ENCODE results near the gene PDS5B.

The PDS5B gene

DNA sequence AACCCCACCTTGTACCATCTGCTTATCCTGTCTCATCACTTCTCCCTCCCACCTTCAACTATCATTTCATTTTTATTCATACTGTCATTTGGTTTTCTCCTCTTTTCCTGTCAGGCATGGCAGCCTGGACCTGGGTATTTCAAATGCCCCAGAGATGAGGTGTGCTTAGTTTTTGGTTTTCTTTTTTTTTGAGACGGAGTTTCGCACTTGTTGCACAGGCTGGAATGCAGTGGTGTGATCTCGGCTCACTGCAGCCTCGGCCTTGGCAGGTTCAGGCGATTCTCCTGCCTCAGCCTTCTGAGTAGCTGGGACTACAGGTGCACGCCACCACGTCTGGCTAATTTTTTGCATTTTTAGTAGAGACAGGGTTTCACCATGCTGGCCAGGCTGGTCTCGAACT lies 5.8 kb downstream of the PDS5B start:
- DNase-seq, result no peak

DNA sequence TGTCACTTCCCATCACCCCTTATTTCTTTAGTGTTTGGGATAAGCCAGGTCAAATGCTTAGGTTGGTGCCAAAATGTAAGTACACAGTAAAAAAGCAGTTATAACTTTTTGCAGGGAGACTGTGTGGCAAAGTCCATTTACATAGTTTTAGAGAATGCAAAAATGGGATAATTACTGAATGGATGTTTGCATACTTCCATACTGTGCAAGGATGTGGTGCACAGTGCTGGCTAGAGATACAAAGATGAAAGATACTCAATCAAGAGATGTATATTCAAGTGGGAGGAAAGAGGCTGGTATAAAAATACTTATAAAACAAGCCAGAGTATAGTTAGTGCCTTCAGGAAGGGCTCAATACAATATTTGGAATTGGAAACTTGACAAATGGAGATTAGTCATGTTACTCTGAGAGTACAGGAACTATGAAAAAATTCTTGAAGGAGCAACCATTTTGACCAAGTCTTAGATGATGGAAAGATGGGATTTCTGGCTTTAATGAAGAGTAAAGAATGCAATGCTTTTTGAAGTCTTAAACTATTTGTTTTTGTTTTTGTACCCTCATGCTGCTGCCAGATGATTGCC lies 8.0 kb downstream of the PDS5B start:
- no peak for DNase-seq

DNA sequence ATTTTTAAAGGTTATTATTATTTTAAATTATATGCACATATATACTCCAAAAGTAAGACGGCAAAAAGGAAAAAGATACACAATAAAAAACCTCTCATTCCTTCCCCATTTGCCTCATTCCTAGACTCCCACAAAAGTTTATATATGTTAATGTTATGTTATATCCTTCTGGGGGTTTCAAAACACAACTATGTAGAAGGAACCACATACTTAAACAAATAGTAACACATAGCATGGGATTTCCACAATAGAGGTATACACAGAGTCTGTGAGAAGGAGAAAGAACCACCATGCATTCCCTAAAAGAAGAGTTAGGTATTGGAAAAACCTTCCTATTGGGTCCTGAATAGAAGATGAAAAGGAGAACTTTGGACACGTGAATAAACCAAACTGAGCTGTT lies 9.1 kb downstream of the PDS5B start:
- no peak for DNase-seq

DNA sequence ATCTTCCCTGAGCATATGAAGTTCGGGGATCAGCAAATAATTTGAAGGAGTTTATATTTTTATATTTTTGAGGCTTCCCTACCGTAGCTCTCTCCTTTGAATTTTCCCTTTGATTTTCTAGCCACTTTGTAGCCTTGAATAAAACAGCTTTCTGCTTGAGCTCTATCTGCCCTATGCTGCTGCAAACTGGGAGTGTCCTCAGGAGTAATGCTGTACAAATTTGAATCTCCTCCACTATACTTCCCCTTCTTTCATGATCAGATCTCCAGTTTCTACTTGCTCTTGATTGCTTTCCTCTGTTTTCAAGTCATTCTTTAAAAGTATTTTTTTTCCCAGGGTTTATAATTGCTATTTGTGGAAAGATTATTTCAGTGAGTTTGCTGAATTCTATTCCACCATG lies 14.6 kb downstream of the PDS5B start:
- no peak for DNase-seq

DNA sequence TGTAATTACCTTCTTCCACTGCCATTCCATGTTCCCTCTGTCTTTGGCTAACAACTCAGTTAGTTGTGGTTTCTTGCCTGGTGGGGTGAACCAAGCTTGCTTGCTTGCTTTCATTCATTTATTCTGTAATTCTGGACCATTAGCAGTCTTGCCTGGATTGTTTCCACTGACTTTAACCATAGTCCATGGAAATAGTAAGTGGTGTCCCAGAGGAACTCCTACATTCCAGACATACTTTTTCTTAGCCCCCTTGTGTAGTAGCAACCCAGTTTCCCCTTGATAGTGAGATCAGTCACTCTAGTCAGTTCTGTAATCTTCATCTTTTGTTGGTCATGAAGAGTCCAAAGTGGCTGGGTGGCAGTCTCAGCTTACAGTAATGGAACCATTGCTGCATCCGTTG lies 23.2 kb downstream of the PDS5B start:
- no peak for DNase-seq

DNA sequence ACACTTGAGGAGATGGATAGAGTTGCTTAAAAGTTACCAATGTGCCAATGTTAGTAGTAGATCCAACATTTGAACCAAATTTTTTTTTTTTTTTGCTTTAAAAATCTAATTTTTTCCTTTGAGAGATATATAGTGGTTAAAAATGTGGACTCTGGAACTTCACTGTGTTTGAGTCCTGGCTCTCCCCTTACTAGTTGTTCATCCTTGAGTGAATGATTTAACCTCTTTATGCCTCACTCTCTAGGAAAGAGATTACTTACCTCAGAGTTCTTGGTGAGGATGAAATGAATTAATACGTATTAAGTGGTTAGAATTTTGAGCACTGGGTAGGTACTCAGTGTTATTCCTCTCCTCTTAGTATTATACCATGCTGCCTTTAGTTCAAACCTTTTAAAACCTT lies 24.3 kb downstream of the PDS5B start:
- no peak for DNase-seq

DNA sequence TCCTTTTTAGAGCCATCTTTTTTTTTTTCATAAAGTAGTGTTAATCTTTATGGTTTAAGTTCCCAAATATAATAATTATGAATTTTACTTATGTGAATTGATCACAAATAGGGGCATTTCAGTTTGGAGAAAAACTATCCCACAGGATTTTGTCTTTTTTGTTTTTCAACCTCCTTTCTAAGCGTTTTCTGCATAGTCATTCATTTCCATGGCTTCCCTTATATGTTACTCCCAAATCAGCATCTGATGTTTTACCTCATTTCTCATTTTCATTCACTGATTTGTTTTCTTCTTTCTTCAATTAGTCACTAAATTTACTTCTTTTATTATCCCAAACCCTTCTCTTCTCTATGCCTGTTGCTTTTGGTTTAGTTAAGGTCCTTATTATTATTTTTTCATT lies 24.7 kb downstream of the PDS5B start:
- no peak for DNase-seq

DNA sequence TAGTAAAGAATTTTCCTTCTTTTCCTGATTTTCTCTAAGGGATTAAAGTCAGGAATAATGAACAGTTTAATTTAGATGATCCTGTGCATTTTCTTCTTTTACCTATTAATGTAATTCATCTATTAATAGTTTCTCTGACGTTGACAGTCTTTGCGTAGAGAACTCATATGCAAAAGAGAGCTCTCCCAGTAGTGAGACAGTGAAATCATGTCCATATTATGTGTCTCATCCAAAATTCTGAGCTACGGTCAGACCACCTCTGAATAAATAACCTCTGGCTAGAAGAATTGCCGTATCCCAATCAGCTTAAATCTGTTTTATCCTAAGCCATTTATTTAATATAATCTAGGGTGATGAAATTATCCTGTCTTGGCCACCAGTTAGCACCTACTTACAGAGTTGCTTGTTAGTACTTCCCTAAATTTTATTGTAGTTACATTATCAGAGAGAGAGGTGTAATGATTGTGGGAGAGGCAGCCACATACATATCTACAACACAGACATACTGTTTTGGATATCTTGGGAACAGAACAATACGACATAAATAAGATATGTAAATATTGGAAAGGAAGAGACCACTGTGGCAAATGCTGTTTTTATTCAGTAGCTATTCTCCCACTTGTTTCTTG lies 30.7 kb downstream of the PDS5B start:
- DNase-seq, result no peak

DNA sequence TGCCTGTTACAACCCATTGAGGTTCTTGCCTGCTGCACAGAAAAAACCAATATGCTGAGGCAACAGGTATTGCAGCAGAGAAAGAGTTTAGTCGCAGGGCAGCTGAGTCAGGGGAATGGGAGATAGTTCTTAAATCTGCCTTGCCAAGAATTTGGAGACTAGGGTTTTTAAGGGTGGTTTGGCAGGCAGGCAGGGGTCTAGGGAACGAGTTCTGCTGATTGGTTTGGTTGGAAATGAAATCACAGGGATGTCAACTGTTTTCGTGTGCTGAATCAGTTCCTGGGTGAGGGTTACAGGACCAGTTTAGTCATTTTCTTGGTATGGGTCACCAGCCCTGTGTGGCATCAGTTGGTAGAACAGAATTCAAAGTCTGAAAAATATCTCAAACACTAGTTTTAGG lies 36.6 kb downstream of the PDS5B start:
- no peak for DNase-seq

DNA sequence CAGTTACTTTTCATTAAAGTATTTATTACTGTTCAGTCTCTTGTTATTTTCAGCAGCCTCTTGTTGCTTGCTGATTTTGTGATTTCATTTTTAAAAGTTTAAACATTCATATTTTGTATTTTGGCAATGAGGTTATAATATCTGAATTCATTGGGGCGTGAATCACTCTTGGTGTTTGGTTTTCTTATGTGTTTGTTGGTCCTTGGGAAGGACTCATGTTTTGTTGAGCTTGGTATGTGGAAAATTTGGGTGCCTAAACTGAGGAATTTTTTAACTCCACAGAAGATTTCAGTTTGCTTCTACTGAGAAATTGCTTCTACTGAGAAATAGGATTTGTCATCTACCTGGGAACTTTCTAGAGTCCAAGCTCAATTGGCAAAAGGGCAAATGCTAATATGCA lies 38.2 kb downstream of the PDS5B start:
- no peak for DNase-seq

DNA sequence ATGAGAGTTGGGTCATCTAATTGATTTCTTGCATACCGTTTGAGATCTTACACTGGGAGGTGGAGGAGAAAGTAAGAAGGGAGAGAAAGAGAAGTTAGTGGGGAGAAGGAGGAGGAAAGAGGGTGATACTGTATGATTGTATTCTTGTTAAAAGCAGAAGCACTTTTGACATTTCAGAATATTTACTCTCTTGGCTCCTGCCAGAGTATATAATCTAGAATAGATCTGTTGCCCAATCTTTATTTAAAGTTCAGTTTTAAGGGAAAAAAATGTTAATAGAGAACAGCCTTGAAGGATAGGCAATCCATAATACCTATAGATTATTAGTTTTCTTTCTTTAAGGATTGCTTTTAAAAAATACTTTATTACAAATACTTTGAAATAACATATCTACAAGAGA lies 41.5 kb downstream of the PDS5B start:
- DNase-seq, result no peak

DNA sequence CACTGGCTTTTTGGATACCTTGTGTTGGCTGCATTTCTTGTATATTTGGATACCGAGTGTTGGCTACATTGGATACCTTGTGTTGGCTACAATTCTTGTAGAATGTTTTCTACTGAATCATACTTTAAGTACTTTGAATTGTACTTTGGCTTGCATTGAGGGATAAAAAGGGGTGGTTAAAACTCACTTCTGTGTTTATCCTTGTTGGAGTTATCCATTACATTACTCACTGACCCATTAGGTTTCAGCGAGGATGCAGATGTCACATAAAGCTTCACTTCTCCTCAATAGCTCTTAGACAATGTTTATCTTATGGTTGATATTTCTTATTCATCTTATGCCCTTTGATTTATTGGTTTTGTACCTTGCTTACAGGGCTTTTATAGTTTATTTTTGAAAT lies 43.1 kb downstream of the PDS5B start:
- no peak for DNase-seq

DNA sequence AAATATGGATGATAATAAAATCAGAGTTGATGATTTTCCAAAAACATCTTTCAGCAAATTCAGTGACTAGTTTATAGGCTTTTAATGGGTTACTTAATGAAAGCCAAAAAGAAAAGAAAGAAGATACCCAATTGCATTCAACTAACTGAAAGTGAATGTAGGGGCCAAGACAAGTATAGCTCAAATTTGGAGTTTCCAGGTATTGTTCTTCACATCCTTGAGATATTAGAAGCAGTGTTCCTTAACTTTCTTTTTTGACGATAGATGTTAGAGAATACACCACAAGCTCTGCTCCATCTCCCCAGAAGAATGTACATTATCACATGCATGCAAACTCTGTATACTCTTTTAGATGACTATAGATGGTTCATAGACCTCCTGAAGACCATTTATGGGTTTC lies 43.6 kb downstream of the PDS5B start:
- DNase-seq, result no peak

DNA sequence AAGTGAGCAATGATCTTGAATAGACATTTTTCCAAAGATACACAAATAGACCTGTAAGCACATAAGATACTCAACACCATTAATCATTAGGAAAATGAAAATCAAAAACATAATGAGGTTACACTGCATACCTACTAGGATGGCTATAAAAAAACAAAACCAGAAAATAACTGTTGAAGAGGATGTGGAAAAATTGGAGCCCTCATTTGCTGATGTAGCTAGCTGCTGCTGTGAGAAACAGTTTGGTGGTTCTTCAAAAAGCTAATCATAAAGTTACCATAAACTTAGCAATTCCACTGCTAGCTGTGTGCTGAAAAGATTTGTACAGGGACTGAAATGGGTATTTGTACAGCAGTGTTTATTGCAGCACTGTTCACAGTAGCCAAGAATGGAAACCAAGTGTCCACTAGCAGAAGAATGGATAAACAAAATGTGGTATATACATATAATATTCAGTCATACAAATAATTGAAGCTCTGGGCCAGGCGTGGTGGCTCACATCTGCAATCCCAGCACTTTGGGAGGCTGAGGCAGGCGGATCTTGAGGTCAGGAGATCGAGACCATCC lies 46.2 kb downstream of the PDS5B start:
- DNase-seq, result no peak

DNA sequence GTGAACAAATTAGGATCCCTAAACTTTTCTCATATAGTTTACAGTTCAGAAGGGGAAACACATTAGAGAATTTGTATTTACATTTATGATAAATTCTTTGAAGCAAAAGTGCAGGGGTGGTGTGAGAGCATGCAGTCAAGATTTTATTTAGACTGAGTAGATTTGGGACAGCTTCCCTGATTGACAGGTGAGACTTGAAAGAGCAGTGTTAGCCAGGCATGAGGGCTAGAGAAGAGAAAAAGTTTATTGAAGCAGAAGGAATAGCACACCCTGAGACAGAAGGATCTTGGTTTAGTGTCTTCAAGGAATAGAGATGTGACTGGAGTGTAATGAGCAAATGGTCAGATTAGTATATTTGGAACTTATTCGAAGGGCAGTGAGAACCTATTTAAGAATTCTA lies 50.5 kb downstream of the PDS5B start:
- no peak for DNase-seq

DNA sequence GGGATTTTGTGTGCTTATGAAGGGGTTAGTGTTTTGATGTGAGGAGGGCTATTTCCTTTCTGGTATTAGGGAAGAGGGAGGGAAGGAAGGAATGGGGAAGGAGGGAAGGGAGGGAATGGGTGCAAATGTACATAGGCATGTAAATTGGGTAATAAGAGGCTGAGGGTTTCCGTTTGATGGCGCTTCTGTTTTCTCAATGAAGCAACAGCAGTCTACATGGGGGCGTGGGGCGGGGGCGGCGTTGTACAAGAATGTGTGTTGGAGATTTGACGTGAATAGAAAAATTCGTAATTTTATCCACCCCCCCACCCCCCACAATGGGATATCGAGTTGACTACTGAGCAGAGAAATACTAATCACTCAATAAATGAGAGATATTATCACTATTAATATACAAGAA lies 52.5 kb downstream of the PDS5B start:
- DNase-seq, result no peak

DNA sequence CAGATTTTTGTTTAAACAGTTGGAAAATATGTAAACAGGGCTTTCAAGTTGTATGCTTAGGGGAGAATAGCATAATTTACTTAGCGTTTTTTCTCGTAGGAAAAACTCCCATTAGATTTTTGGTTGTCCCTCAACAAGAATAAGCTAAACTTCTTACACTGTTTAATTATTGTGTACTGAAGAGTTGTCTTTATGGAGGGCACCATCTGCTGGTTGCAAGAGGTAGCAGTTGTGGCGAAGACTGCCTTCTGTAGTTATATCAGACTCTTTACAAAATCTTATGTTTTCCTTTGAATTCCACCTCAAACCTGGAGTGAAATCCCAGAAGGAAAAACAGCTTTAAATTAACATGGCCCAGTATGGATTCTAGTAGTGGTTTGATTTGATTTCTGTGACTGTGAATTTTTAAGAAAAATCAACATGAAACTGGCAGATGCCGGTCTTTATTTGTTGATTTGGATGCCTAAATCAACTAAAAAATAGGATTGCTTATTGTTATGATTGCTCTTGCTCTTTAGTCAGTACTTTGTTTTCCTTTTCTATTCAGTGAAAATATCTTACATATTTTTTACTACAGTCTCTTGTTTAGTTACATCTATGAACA lies 53.4 kb downstream of the PDS5B start:
- no peak for DNase-seq

DNA sequence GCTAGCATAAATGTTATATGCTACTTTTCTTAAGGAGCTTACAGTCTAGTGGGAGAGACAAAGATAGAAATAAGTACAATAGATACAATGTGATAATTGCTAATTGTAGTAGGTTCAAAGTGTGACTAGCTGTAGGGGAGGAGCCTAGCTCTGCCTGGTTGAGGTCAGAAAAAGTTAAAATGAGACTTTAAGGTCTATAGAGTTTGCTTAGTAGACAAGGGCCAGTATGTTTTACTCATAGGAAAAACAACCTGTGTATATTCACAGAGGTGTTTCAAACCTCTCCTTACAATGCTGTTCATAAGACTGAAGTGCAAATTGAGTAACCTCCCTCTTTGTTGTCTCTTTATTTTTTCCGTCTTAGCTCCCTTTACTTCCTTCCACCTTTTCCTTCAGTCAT lies 56.1 kb downstream of the PDS5B start:
- DNase-seq, result no peak

DNA sequence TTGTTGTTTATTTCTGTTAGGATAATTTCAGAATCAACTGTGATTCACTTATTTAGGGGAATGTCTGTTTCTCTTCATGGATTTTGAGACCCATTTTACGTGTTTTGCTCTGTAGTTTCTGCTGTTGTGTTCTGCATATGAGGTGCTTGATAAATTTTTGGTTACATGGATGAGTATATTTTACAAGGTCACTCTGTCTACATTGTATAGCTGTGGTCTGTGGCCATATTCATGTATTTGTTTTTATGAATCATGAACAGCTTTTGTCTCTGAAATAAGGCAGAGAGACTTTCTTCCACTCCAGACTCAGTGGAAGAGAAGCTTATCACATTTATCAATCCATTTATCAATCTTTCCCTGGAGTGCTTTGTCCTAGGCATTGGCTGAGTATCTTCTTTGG lies 56.6 kb downstream of the PDS5B start:
- DNase-seq, result no peak

DNA sequence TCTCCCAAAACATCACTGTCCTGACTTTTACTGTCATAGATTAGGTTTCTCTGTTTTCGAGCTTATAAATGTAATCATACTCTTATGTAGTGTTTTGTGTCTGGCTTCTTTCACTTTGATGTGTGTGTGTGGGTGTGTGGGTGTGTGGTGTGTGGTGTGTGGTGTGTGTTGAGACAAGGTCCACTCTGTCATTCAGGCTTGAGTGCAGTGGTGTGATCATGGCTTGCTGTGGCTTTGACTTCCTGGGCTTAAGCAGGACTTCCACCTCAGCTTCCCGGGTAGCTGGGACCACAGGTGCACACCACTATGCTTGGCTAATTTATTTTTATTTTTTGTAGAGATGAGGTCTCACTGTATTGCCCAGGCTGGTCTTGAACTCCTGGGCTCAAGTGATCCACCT lies 59.6 kb downstream of the PDS5B start:
- DNase-seq, result no peak

DNA sequence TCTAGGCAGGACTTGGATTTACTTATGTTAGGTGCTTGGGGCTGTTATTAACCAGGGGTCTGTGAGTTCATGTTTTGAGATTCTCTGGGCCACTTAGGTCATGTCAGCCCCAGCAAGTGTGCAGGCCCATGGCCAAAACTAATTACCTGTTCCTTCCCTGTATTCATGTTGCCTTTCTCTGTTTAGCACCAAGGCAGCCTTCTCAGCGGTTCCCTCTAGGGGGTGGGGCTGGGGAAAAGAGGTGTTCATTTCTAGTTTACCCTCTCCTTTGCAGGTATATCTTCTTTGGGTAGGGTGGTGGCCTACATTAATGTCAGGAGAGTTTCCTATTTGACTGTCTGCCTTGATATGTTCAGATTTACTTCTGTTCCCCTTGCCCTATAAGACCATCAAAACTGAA lies 61.7 kb downstream of the PDS5B start:
- DNase-seq, result no peak

DNA sequence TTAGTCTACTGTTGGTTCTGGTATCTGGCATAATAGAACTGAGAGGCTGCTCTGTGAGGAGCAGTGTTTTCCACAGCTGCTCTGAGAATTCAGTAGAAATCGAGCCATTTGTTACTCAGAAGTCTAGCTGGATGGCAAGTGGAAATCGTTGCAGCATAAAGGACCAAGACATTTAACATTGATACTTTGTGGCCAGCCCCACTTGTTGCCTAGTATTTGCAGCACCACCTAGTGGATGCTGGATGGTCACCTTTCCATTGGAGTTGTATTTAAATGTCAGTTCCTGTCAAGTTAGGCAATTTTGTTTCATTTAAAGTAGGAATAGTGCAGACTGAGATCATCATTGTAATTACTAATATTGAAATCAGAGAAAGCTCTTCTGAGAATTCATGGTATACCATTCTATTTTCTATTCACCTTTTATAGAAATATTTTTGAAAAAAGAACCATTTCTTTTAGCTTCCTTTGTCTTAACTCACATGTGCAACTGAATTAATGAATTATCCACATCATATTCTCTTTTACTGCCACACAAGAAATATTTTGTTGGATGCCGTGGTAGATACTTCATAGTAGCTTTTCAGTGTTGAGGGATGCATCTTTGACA lies 64.6 kb downstream of the PDS5B start:
- DNase-seq, result no peak

DNA sequence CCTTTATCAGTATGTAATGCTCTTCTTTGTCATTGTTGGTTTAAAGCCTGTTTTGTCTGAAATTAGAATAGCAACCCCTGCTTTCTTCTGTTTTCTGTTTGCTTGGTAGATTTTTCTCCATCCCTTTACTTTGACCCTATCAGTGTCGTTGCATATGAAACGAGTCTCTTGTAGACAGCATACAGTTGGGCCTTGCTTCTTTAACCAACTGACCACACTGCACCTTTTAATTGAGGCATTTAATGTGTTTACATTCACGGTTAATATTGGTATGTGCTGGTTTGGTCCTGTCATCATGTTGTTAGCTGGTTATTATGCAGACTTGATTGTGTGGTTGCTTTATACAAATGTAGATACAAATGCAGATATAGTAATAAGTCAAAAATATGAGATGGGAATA lies 71.1 kb downstream of the PDS5B start:
- no peak for DNase-seq

DNA sequence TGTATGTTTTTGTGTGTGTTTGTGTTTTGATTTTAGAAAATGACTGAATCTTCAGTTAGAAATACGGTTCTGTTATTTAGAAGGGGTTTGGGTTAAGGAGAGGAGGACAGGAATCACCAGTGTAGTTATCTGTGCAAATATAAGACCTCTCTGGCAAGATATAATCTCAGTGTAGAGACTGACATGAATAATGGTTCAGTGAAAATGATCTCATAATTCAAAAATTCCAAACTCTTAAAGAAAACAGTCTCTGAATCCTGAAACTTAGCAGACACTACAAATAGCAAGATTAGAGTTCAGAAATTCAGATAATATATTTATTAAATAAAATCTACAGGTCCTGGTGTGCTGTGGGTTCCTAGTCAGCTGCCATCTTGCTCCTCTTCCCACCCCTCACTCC lies 73.5 kb downstream of the PDS5B start:
- DNase-seq, result no peak

Data from NCI-H1436 treated with DMSO at 0.1 percent for 48 hours (cell line).